ENCODE results near the gene ADH4. TPM values are rescaled to one million over a fixed set of nuclear protein-coding genes. Genes with fewer than 3 reads are reported as not detected.

ADH4 gene
- total RNA-seq, 1 donor from 2014 or later = 0.96 TPM

- H3K4me1 ChIP-seq = peaks cover 0 to 8% of the 10 kb centered on the region in 2 donors
- TF ChIP-seq CTCF (IDR thresholded peaks at IDR 0.05) = no peak
- intact Hi-C loops (cut with DNase I) = no loop called here
- no peak for DNase-seq (ENCODE audit: low spot score in 2 of 2)
- no peaks in the 10 kb centered on the region for H3K9me3 ChIP-seq
- H3K4me3 ChIP-seq = no peak overlapping the region
- H3K36me3 ChIP-seq = no peaks in the 10 kb centered on the region
- H3K27me3 ChIP-seq = no peaks in the 10 kb centered on the region
- H3K27ac ChIP-seq = no peak overlapping the region
These were observed 7.4 kb upstream of the ADH4 start for GRCh38 chr4:99151452-99151851.

- Histone ChIP-seq H3K27ac (no peak overlapping the region), H3K27me3 (no peaks in the 10 kb centered on the region), H3K4me1 (peaks cover 0 to 8% of the 10 kb centered on the region in 2 donors), H3K9me3 (no peaks in the 10 kb centered on the region), H3K4me3 (no peak overlapping the region), H3K36me3 (no peaks in the 10 kb centered on the region)
- no peak for TF ChIP-seq CTCF (IDR thresholded peaks at IDR 0.05)
- no peak for DNase-seq (ENCODE audit: low spot score in 2 of 2)
- intact Hi-C loops (cut with DNase I) = no loop called here
These were observed 5.4 kb upstream of the ADH4 start for GRCh38 chr4:99149426-99150019.

- H3K27me3 ChIP-seq = no peaks in the 10 kb centered on the region
- H3K36me3 ChIP-seq = no peaks in the 10 kb centered on the region
- H3K27ac ChIP-seq = no peak overlapping the region
- H3K4me1 ChIP-seq = peaks cover 0 to 10% of the 10 kb centered on the region in 2 donors
- intact Hi-C loops (cut with DNase I) = no loop called here
- no peaks in the 10 kb centered on the region for H3K9me3 ChIP-seq
- DNase-seq (ENCODE audit: low spot score in 2 of 2) = no peak
- TF ChIP-seq CTCF (IDR thresholded peaks at IDR 0.05) = no peak
- H3K4me3 ChIP-seq = no peak overlapping the region
These were observed 4.5 kb upstream of the ADH4 start for GRCh38 chr4:99148550-99148949.

- Histone ChIP-seq H3K36me3 (no peaks in the 10 kb centered on the region), H3K9me3 (no peaks in the 10 kb centered on the region), H3K27me3 (no peaks in the 10 kb centered on the region), H3K4me1 (peaks cover 0 to 2% of the 10 kb centered on the region in 2 donors), H3K4me3 (no peak overlapping the region), H3K27ac (peak overlapping the region in 1 of 2 donors; percentile 35)
- no peak for TF ChIP-seq CTCF (IDR thresholded peaks at IDR 0.05)
- intact Hi-C loops (cut with DNase I) = loop anchor here (5.0 kb wide), 1 partner anchor 948 kb away; no protein-coding TSS in a partner anchor
- no peak for DNase-seq (ENCODE audit: low spot score in 2 of 2)
These were observed 490 bp upstream of the ADH4 start for GRCh38 chr4:99144587-99144986.

- TF ChIP-seq CTCF (IDR thresholded peaks at IDR 0.05) = no peak
- Histone ChIP-seq H3K36me3 (no peaks in the 10 kb centered on the region), H3K9me3 (no peaks in the 10 kb centered on the region), H3K4me3 (no peak overlapping the region), H3K27me3 (no peaks in the 10 kb centered on the region), H3K27ac (no peak overlapping the region), H3K4me1 (no peaks in the 10 kb centered on the region)
- DNase-seq (ENCODE audit: low spot score in 2 of 2) = no peak
- intact Hi-C loops (cut with DNase I) = no loop called here
These were observed 7.8 kb downstream of the ADH4 start for GRCh38 chr4:99136329-99136728.
